Measurements from ENCODE around the gene VSIG2. TPM values are rescaled to one million over a fixed set of nuclear protein-coding genes. Genes with fewer than 3 reads are reported as not detected.

Gene VSIG2, protein sequence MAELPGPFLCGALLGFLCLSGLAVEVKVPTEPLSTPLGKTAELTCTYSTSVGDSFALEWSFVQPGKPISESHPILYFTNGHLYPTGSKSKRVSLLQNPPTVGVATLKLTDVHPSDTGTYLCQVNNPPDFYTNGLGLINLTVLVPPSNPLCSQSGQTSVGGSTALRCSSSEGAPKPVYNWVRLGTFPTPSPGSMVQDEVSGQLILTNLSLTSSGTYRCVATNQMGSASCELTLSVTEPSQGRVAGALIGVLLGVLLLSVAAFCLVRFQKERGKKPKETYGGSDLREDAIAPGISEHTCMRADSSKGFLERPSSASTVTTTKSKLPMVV
- 0.22 and 0.50 TPM in 2 replicates for total RNA-seq

DNA sequence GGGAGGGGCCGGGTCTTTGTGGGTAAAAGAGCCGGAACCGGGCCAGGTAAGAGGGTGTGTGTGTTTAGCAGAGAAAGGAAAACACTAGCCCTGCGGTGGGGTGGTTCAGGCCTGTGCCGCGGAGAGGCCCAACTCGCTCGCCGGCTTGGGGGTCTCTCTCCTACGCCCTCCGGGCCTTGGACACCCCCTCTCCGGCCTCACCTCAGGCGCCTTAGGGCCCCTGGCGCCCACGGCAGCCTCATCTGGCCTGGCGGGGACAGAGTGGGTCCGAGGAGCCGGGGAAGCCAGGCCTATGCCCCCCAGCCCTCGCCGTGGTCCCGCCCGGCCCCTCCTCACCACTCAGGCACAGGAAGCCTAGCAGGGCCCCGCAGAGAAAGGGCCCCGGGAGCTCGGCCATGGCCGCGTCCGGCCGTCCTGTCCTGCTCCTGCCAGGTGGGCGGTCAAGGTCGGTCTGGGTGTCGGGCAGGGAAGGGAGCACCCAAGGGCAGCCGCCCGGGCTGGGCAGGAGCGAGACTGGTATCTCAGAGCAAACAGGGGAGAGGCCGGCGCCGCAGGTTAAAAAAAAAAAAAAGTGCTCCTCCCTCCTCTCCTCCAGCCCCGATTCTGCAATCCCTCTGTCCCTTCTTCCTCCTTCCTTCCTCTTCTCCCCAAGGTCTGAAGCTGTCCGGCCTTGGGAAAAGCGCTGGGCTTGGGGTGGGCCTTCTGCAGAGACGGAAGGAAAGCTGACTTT is at the start of gene VSIG2:
VSIG2 (minus strand) TSS at position 515 of the 730 bp plus-strand sequence; CDS start at position 397, 118 bp downstream.

DNA sequence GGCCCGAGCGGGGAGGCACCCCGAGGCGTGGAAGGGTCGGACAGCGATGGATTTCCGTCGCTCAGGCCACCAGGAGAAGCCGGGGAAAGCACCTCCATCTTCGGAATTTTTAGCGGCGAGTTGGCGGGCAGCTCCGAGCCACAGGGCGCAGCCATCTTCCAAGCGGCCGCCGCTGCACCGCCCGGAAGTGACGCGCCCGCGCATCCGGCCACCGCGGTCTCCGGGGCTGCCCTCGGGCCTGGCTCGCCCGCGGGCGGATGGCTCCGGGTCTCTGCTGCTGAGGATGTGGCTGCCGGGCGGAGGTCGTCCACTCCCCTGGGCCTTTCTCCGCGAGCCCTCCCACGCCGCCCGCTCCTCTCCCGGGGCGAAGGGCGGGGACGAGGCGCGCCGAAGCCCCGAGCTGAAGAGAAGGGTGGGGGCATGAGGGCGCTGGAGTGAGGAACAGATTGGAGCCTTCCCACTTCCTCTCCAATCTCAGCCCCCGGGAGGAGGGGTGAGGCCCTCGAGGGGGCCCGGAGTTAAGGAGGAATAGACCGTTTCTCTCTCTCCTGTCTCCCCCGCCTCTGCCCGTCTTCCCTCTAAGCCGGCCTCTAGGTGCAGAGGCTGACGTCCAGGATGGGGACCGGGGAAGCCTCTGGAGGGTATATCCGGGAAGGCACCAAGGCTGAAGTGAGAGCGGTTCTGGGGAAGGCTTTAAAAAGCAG is 48.3 kb upstream of the VSIG2 start, which contains the start of gene MSANTD2:
MSANTD2 (minus strand) TSS at position 181 of the 704 bp plus-strand sequence; CDS start at position 155, 26 bp downstream.

DNA sequence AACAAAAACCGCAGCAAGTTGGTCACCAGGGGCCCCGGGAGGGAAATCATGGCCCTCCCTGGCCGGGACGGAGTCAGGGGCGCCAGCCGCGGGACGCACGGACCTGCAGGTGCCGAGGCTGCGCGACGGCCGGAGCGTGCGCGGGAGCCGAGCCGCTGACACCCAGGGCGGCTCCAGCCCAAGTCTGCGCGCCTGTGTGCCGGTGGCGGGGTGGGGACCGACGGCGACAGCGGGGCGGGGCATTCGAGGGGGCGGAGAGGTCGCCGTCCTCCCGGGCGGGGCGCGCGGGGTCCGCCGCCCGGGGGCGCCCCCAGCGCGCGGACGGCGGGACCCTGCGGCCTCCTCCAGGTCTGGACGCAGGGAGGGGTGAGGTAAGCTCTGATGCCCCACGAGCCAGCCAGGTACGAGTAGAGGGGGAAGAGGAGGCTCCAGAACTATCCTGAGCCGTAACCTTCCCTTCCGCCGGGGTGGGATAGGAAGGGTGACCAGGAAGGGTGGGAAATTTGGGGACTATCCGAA is 10.1 kb upstream of the VSIG2 start, which contains the start of gene ESAM:
ESAM (minus strand) TSS at position 186 of the 519 bp plus-strand sequence; CDS start at position 50, 136 bp downstream.

DNA sequence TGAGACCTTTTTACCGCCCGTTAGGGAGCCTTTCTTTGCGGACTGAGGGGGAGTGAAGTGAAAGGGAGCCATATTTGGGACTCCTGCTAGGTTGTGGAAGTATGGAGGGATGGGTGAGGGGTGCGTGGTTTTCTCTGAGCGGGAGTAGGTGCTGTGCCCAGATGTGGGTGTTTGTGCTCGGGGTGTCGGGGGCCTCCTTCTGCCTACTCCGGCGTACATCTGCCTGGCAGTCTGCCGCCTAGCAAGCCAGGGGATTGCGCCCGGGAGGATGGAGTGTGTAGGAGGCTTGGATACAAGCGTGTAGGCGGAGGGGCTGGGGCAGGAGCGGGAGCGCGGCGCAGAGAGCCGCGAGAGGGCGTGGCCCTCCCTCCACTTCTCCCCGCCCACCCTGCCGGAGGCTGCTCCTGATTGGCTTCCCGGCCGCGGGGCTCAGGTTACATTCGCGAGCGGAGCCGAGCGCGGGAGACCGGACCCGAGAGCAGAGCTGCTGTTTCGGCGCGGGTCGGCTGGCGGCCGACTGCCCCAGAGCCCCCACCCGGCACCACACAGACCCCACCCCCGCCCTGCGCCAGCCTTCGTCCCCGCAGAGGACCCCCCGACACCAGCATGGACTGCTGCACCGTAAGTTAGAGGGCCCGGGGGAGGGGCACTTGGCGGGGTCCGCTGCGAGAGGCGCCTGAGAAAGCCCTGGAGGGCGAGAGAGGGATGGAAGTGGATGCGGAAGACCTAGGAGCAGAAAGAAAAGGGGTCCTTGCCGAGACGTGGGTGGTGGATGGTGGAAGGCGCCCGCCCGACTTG is 12.4 kb downstream of the VSIG2 start, which contains the start of gene NRGN:
NRGN (plus strand) TSS at position 464 of the 798 bp plus-strand sequence; CDS start at position 607, 143 bp downstream.

Other genes starting within 250 kb of the VSIG2 start
- not detected in 2 replicates for gene OR8B12, start 208.6 kb downstream of the VSIG2 start, total RNA-seq
- gene OR8A1, start 182.3 kb downstream of the VSIG2 start, total RNA-seq, result not detected in 2 replicates
- not detected in 2 replicates for gene PANX3, start 140.8 kb downstream of the VSIG2 start, total RNA-seq
- 22.2 and 32.4 TPM in 2 replicates for gene TBRG1, start 129.4 kb downstream of the VSIG2 start, total RNA-seq
- gene SIAE, start 78.5 kb downstream of the VSIG2 start, total RNA-seq, result 10.2 and 21.5 TPM in 2 replicates
- gene SPA17, start 78.4 kb downstream of the VSIG2 start, total RNA-seq, result 17.1 and 26.1 TPM in 2 replicates
- 0.37 and 1.5 TPM in 2 replicates for gene NRGN, start 12.3 kb downstream of the VSIG2 start, total RNA-seq
- 0.62 and 0.89 TPM in 2 replicates for gene ESAM, start 10.0 kb upstream of the VSIG2 start, total RNA-seq
- 8.5 and 12.3 TPM in 2 replicates for gene MSANTD2, start 48.2 kb upstream of the VSIG2 start, total RNA-seq
- 9.1 and 13.4 TPM in 2 replicates for gene ROBO3, start 113.2 kb upstream of the VSIG2 start, total RNA-seq
- 1.1 and 3.0 TPM in 2 replicates for gene ROBO4, start 145.6 kb upstream of the VSIG2 start, total RNA-seq
- gene HEPN1, start 167.0 kb upstream of the VSIG2 start, total RNA-seq, result not detected in 2 replicates
- under 0.01 TPM in 1 of 2 replicates, not detected in the other for gene HEPACAM, start 183.8 kb upstream of the VSIG2 start, total RNA-seq
- gene CCDC15, start 201.9 kb upstream of the VSIG2 start, total RNA-seq, result 2.4 and 6.4 TPM in 2 replicates